Effector memory CD4-positive, alpha-beta T cell (primary cell): ENCODE measurements around the gene TBC1D13.
A peak's percentile ranks its signal among the peaks of the same experiment; 100 is the strongest.

Experiments used
- DNase-seq, 3 donors: peaks; one replicate each; pipeline ENCODE4 v3.0.0-alpha.2; 2020
- H3K27ac ChIP-seq: 2 replicates; pipeline ENCODE4 v1.7.0; 2013; ENCODE audit warnings: mild to moderate bottlenecking, low read length, moderate library complexity; ENCODE audit not compliant: insufficient read depth, poor library complexity, severe bottlenecking
- H3K27me3 ChIP-seq: replicated peaks from 2 replicates; pipeline ENCODE4 v1.7.0; 2013; ENCODE audit warnings: mild to moderate bottlenecking, low read length; ENCODE audit not compliant: insufficient read depth, control insufficient read depth, poor library complexity, severe bottlenecking
- H3K36me3 ChIP-seq: 2 replicates; pipeline ENCODE4 v1.7.0; 2013; ENCODE audit warnings: mild to moderate bottlenecking, low read length, moderate library complexity; ENCODE audit not compliant: control insufficient read depth, insufficient read depth
- H3K4me1 ChIP-seq: 2 replicates; pipeline ENCODE4 v1.7.0; 2013; ENCODE audit warnings: low read length, mild to moderate bottlenecking; ENCODE audit not compliant: control insufficient read depth, insufficient read depth, poor library complexity, severe bottlenecking
- H3K4me3 ChIP-seq: 2 replicates; pipeline ENCODE4 v1.7.0; 2013; ENCODE audit warnings: low read length, low read depth, mild to moderate bottlenecking; ENCODE audit not compliant: insufficient read depth, poor library complexity, severe bottlenecking
- H3K9me3 ChIP-seq: 2 replicates; pipeline ENCODE4 v1.7.0; 2013; ENCODE audit warnings: mild to moderate bottlenecking, low read length, moderate library complexity; ENCODE audit not compliant: control insufficient read depth
- total RNA-seq, 3 donors: gene quantifications; one replicate each; lab custom pipeline; 2026; lab: John Stamatoyannopoulos, UW

Gene TBC1D13
- total RNA-seq: 22.5 to 31.9 (median 23.3) reads per million in 3 donors

- peaks cover 13% of the 10 kb centered on the region for H3K36me3 ChIP-seq
- peak; percentile 86 to 87 (median 87) for DNase-seq
- H3K4me3 ChIP-seq: peak within 1 kb of the TSS; percentile 98
- H3K4me1 ChIP-seq: peaks cover 12% of the 10 kb centered on the region
- H3K27me3 ChIP-seq: no peaks in the 10 kb centered on the region
- peak within 1 kb of the TSS; percentile 79 for H3K27ac ChIP-seq
- no peaks in the 10 kb centered on the region for H3K9me3 ChIP-seq
These were observed at the start of gene TBC1D13 for GRCh38 chr9:128786681-128787601. TSS of gene TBC1D13 (plus strand) at chr9:128787253. CDS start at chr9:128787354, 101 bp downstream.

GRCh38 chr9:128742401-128742800, 44.7 kb upstream of the TBC1D13 start:
- H3K9me3 ChIP-seq: no peaks in the 10 kb centered on the region
- H3K36me3 ChIP-seq: peaks cover 17% of the 10 kb centered on the region
- no peak for DNase-seq
- no peaks in the 10 kb centered on the region for H3K4me1 ChIP-seq
- H3K4me3 ChIP-seq: no peak overlapping the region
- H3K27me3 ChIP-seq: no peaks in the 10 kb centered on the region
- H3K27ac ChIP-seq: no peak overlapping the region

GRCh38 chr9:128743421-128743820, 43.6 kb upstream of the TBC1D13 start:
- no peak overlapping the region for H3K27ac ChIP-seq
- DNase-seq: no peak
- H3K4me1 ChIP-seq: no peaks in the 10 kb centered on the region
- no peak overlapping the region for H3K4me3 ChIP-seq
- no peaks in the 10 kb centered on the region for H3K27me3 ChIP-seq
- no peaks in the 10 kb centered on the region for H3K9me3 ChIP-seq
- peaks cover 17% of the 10 kb centered on the region for H3K36me3 ChIP-seq

GRCh38 chr9:128747241-128747640, 39.8 kb upstream of the TBC1D13 start:
- Histone ChIP-seq H3K4me1 (no peaks in the 10 kb centered on the region), H3K27ac (no peak overlapping the region), H3K27me3 (no peaks in the 10 kb centered on the region), H3K36me3 (peaks cover 14% of the 10 kb centered on the region), H3K9me3 (no peaks in the 10 kb centered on the region), H3K4me3 (no peak overlapping the region)
- DNase-seq: no peak

GRCh38 chr9:128750926-128751595, 36.0 kb upstream of the TBC1D13 start:
- Histone ChIP-seq H3K27ac (no peak overlapping the region), H3K27me3 (no peaks in the 10 kb centered on the region), H3K9me3 (no peaks in the 10 kb centered on the region), H3K36me3 (peaks cover 35% of the 10 kb centered on the region), H3K4me1 (no peaks in the 10 kb centered on the region), H3K4me3 (no peak overlapping the region)
- DNase-seq: no peak

GRCh38 chr9:128753627-128754026, 33.4 kb upstream of the TBC1D13 start:
- H3K27ac ChIP-seq: no peak overlapping the region
- H3K4me3 ChIP-seq: no peak overlapping the region
- no peaks in the 10 kb centered on the region for H3K4me1 ChIP-seq
- peaks cover 35% of the 10 kb centered on the region for H3K36me3 ChIP-seq
- no peaks in the 10 kb centered on the region for H3K27me3 ChIP-seq
- no peak for DNase-seq
- no peaks in the 10 kb centered on the region for H3K9me3 ChIP-seq

- Histone ChIP-seq H3K4me3 (no peak overlapping the region), H3K9me3 (no peaks in the 10 kb centered on the region), H3K4me1 (no peaks in the 10 kb centered on the region), H3K27me3 (no peaks in the 10 kb centered on the region), H3K27ac (no peak overlapping the region), H3K36me3 (peaks cover 19% of the 10 kb centered on the region)
- DNase-seq: no peak
These were observed 29.5 kb upstream of the TBC1D13 start for GRCh38 chr9:128757602-128758001.

GRCh38 chr9:128762671-128763449, 24.2 kb upstream of the TBC1D13 start:
- Histone ChIP-seq H3K4me1 (no peaks in the 10 kb centered on the region), H3K9me3 (no peaks in the 10 kb centered on the region), H3K27ac (no peak overlapping the region), H3K27me3 (no peaks in the 10 kb centered on the region), H3K4me3 (no peak overlapping the region), H3K36me3 (peaks cover 1% of the 10 kb centered on the region)
- no peak for DNase-seq

- peaks cover 3% of the 10 kb centered on the region for H3K36me3 ChIP-seq
- H3K9me3 ChIP-seq: no peaks in the 10 kb centered on the region
- H3K4me1 ChIP-seq: no peaks in the 10 kb centered on the region
- no peaks in the 10 kb centered on the region for H3K27me3 ChIP-seq
- H3K4me3 ChIP-seq: no peak overlapping the region
- no peak overlapping the region for H3K27ac ChIP-seq
- no peak for DNase-seq
These were observed 22.7 kb upstream of the TBC1D13 start for GRCh38 chr9:128764361-128764760.
